GM21515 (cell line): Measurements from ENCODE around the gene STIMATE.

Source experiments
- ATAC-seq: cut with Tn5 transposase; IDR thresholded peaks from one replicate; pipeline ENCODE4 v1.9.1; 2021; ENCODE audit not compliant: unreplicated experiment

The STIMATE gene

GRCh38 chr3:52793702-52794611 lies 103.4 kb downstream of the STIMATE start:
- ATAC-seq = no peak

GRCh38 chr3:52792961-52793695 lies 104.2 kb downstream of the STIMATE start:
- no peak for ATAC-seq

- ATAC-seq = no peak
Observed at GRCh38 chr3:52792413-52792812, 104.9 kb downstream of the STIMATE start.

- ATAC-seq = no peak
Observed at GRCh38 chr3:52791928-52792327, 105.4 kb downstream of the STIMATE start.

GRCh38 chr3:52791366-52791765 lies 106.0 kb downstream of the STIMATE start:
- ATAC-seq = no peak

GRCh38 chr3:52790741-52791140 lies 106.6 kb downstream of the STIMATE start:
- ATAC-seq = no peak

GRCh38 chr3:52790337-52790736 lies 107.0 kb downstream of the STIMATE start:
- ATAC-seq = no peak

GRCh38 chr3:52789746-52790040 lies 107.7 kb downstream of the STIMATE start:
- no peak for ATAC-seq

GRCh38 chr3:52788890-52789745 lies 108.2 kb downstream of the STIMATE start:
- no peak for ATAC-seq

- ATAC-seq = no peak
Observed at GRCh38 chr3:52787672-52788625, 109.4 kb downstream of the STIMATE start.

GRCh38 chr3:52787246-52787645 lies 110.1 kb downstream of the STIMATE start:
- ATAC-seq = no peak
